RWPE2 (cell line): ENCODE measurements around the gene CEP250.

Experiments used
- ATAC-seq: fragments of 200-7000 bp; cut with Tn5 transposase; 3 replicates; pipeline ENCODE4 v1.9.1; 2021; ENCODE audit warnings: low read depth
- DNase-seq: peaks from one replicate; pipeline ENCODE4 v3.0.0-alpha.2; 2020; ENCODE audit warnings: low spot score
- H3K27ac ChIP-seq: fragments of 450-650 bp; 2 replicates; pipeline ENCODE4 v1.5.1; 2017; ENCODE audit warnings: mild to moderate bottlenecking; ENCODE audit not compliant: poor library complexity, severe bottlenecking
- H3K27me3 ChIP-seq: fragments of 250-450 bp; sonication (Bioruptor Pico); 2 replicates; pipeline ENCODE4 v1.5.1; 2021; ENCODE audit warnings: mild to moderate bottlenecking, moderate library complexity; ENCODE audit not compliant: insufficient read depth, poor library complexity, severe bottlenecking
- H3K36me3 ChIP-seq: fragments of 250-450 bp; sonication (Bioruptor Pico); 2 replicates; pipeline ENCODE4 v1.5.1; 2020; ENCODE audit warnings: low read depth, mild to moderate bottlenecking, moderate library complexity
- H3K4me1 ChIP-seq: fragments of 250-450 bp; sonication (Bioruptor Pico); 2 replicates; pipeline ENCODE4 v1.5.1; 2021; ENCODE audit warnings: mild to moderate bottlenecking, moderate library complexity; ENCODE audit not compliant: insufficient read depth, poor library complexity, severe bottlenecking
- H3K4me3 ChIP-seq: fragments of 250-450 bp; sonication (Bioruptor Pico); 2 replicates; pipeline ENCODE4 v1.5.1; 2021; ENCODE audit warnings: mild to moderate bottlenecking, moderate library complexity; ENCODE audit not compliant: severe bottlenecking
- H3K9me3 ChIP-seq: fragments of 250-450 bp; sonication (Bioruptor Pico); 2 replicates; pipeline ENCODE4 v1.5.1; 2021; ENCODE audit warnings: mild to moderate bottlenecking, moderate library complexity; ENCODE audit not compliant: severe bottlenecking
- TF ChIP-seq, protein P1 (sequence below): fragments of 450-650 bp; IDR thresholded peaks from one replicate; pipeline ENCODE4 v1.5.1; 2017; ENCODE audit warnings: mild to moderate bottlenecking, moderate library complexity; ENCODE audit not compliant: poor library complexity, severe bottlenecking

CEP250 gene

DNA sequence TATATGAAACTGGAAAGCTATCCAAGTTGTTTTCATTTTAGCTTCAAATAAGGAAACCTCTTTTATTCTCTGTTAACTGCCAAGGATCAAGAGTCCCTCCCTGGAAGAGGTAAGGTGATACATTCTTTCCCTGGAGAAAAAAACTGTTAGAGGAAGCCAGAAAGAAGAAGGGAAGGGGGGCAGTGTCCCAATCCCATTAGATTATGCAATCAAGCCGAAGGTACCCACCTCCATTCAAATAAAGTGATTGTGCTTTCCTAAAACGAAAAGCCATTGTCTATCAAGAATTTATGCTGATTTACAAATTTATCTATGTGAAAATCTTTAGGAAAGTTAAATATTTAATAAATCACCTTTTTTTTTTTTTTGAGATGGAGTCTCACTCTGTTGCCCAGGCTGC, 34.1 kb upstream of the CEP250 start:
- no peaks in the 10 kb centered on the region for H3K4me1 ChIP-seq
- H3K4me3 ChIP-seq, result no peak overlapping the region
- ATAC-seq, result no peak
- H3K36me3 ChIP-seq, result no peaks in the 10 kb centered on the region
- no peaks in the 10 kb centered on the region for H3K9me3 ChIP-seq
- DNase-seq, result no peak
- TF ChIP-seq, protein P1, sequence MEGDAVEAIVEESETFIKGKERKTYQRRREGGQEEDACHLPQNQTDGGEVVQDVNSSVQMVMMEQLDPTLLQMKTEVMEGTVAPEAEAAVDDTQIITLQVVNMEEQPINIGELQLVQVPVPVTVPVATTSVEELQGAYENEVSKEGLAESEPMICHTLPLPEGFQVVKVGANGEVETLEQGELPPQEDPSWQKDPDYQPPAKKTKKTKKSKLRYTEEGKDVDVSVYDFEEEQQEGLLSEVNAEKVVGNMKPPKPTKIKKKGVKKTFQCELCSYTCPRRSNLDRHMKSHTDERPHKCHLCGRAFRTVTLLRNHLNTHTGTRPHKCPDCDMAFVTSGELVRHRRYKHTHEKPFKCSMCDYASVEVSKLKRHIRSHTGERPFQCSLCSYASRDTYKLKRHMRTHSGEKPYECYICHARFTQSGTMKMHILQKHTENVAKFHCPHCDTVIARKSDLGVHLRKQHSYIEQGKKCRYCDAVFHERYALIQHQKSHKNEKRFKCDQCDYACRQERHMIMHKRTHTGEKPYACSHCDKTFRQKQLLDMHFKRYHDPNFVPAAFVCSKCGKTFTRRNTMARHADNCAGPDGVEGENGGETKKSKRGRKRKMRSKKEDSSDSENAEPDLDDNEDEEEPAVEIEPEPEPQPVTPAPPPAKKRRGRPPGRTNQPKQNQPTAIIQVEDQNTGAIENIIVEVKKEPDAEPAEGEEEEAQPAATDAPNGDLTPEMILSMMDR, result no peak
- no peak overlapping the region for H3K27ac ChIP-seq
- H3K27me3 ChIP-seq, result no peaks in the 10 kb centered on the region

GRCh38 chr20:35431621-35432429, 23.6 kb upstream of the CEP250 start:
- DNase-seq (no peak), ATAC-seq (0 out of 3 replicates have a peak, but pooled peaks have one; percentile 4)
- H3K27ac ChIP-seq, result no peak overlapping the region
- no peak overlapping the region for H3K4me3 ChIP-seq
- no peaks in the 10 kb centered on the region for H3K4me1 ChIP-seq
- TF ChIP-seq, protein P1, result no peak
- H3K9me3 ChIP-seq, result no peaks in the 10 kb centered on the region
- no peaks in the 10 kb centered on the region for H3K36me3 ChIP-seq
- H3K27me3 ChIP-seq, result no peaks in the 10 kb centered on the region

- ATAC-seq (peak; percentile 8; the same call in 1 of the 3 replicates), DNase-seq (no peak)
- Histone ChIP-seq H3K4me3 (no peak overlapping the region), H3K36me3 (no peaks in the 10 kb centered on the region), H3K9me3 (no peaks in the 10 kb centered on the region), H3K4me1 (no peaks in the 10 kb centered on the region), H3K27ac (no peak overlapping the region), H3K27me3 (no peaks in the 10 kb centered on the region)
- TF ChIP-seq, protein P1, result no peak
These were observed 23.0 kb upstream of the CEP250 start for GRCh38 chr20:35432430-35432735.

GRCh38 chr20:35433337-35433736, 22.1 kb upstream of the CEP250 start:
- ATAC-seq (0 out of 3 replicates have a peak, but pooled peaks have one; percentile 5), DNase-seq (no peak)
- H3K27ac ChIP-seq, result no peak overlapping the region
- no peak overlapping the region for H3K4me3 ChIP-seq
- H3K9me3 ChIP-seq, result no peaks in the 10 kb centered on the region
- H3K27me3 ChIP-seq, result no peaks in the 10 kb centered on the region
- TF ChIP-seq, protein P1, result no peak
- no peaks in the 10 kb centered on the region for H3K36me3 ChIP-seq
- no peaks in the 10 kb centered on the region for H3K4me1 ChIP-seq
